GM20000 (cell line): ENCODE data around the gene PLXND1.

ENCODE experiments used
- DNase-seq: peaks from one replicate; pipeline ENCODE4 v3.0.0; 2012; ENCODE audit warnings: low spot score
- TF ChIP-seq, protein P1 (sequence below): IDR thresholded peaks from 2 replicates; pipeline ENCODE4 v1.5.1; 2012; ENCODE audit warnings: mild to moderate bottlenecking, control low read depth; ENCODE audit errors: extremely low read depth, missing control alignments

Gene PLXND1

DNA sequence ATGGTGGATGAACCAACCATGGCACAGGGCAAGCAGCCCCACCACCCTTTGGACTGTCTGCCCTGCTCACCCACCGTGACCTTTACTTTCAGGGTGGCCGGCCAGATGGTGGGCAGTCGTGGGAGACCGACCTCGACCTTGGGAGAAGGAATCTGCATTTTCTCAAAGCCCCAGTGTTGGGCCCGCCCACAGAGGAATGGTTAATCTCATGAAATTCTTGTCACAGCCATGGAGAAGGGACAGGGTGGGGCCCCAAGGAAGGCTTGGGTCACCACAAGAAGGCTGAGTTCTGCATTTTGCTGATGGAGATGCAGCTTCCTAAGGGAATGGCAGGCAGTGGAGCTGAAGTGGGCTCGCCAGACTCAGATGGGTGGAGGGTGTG lies 2.9 kb downstream of the PLXND1 start:
- TF ChIP-seq, protein P1, sequence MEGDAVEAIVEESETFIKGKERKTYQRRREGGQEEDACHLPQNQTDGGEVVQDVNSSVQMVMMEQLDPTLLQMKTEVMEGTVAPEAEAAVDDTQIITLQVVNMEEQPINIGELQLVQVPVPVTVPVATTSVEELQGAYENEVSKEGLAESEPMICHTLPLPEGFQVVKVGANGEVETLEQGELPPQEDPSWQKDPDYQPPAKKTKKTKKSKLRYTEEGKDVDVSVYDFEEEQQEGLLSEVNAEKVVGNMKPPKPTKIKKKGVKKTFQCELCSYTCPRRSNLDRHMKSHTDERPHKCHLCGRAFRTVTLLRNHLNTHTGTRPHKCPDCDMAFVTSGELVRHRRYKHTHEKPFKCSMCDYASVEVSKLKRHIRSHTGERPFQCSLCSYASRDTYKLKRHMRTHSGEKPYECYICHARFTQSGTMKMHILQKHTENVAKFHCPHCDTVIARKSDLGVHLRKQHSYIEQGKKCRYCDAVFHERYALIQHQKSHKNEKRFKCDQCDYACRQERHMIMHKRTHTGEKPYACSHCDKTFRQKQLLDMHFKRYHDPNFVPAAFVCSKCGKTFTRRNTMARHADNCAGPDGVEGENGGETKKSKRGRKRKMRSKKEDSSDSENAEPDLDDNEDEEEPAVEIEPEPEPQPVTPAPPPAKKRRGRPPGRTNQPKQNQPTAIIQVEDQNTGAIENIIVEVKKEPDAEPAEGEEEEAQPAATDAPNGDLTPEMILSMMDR, result no peak

DNA sequence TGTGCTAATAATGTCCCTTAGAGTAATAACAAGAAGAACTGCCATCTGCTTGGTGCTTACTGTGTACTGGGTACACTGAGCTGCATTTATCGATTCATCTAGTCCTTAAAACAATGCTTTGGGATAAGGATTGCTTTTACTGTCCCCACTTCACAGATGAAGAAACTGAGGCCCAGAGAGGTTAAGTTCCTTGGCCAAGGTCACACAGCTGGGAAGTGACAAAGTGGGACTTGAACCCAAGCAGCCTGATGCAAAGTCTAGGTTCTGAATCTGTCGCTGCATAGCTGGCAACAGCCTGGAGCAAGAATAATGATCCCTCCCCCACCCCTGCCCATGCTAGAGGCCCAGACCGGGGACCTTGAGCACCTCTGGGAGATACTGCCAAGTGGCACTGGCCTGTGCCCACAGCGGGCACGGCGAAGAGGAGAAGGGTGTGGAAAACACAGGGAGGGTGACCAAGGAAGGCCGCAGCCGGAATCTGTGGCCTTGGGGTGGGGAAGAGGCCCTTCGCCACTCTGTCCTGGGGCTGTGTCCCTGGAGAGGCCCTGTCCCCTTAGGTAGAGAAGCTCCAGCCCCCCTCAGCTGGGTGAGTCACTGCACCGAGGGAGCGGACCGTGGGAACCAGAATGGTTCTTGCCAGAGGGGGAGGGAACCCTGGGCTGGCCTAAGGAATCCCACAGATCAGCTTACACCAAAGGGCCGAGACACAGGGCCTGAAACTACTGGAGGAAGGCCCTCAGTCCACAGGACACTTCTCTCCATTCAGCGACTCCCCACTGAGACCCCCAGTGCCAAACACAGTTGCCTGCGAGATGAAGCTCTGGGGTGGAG lies 3.5 kb downstream of the PLXND1 start:
- TF ChIP-seq, protein P1, result no peak
- DNase-seq, result no peak

More for the DNA sequence above, 2.9 kb downstream of the PLXND1 start:
- DNase-seq, result no peak

DNA sequence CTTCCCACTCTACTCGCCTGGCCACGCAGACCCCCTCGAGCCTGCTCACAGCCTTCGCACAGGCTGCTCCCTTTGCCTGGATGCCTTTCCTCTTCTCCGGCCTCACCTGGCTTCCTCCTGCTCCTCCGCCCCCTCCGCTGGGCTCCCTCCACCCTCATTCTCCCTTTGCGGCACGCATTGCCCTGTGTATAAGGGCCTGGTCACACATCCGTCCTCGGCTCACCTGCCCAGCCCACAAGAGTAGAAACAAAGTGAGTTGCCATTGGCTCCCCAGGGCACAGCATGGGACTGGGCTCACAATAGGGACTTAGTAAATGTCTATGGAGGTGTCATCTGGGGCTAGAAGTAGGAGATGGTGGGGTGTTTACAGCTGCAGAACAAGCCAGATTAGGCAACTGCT lies 4.2 kb downstream of the PLXND1 start:
- no peak for DNase-seq
- TF ChIP-seq, protein P1, result no peak

DNA sequence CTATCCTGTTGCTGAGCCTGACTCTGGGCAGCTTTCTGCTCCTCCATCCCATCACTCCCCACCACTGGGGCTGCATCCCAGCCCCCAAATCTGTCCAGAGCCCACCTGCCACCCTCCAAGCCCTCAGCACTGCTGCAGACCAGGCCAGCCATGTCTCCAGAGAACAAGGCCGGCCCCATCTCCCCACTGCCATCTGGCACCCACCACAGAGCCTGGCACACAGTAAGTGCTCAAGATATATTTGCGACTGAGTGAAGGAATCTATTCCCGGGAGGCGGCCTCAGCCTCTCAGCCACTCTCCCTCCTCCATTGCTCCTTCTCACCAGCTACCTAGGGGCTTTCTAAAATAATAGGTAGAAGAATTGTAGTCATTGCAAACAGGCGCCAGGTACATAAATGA lies 4.8 kb downstream of the PLXND1 start:
- DNase-seq, result no peak
- TF ChIP-seq, protein P1, result no peak

DNA sequence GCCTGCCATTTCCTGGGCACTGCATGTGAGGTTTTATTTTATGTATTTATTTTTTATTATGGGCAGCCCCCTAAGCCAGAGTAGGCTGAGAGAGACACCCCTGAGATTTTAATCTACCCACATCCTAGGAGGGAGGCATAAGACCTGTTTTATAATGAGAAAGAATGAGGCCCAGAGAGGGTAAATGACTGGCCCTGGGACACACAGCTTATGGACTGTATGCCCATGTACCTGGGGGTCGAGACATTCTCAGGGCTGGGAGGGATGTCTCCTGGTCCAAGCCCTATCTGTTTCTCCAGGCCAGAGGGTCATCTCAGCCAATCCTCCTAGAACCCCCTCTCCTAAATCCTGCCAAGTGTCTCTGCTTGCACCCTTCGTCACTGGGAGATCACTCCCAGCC lies 6.1 kb downstream of the PLXND1 start:
- DNase-seq, result no peak
- TF ChIP-seq, protein P1, result no peak

DNA sequence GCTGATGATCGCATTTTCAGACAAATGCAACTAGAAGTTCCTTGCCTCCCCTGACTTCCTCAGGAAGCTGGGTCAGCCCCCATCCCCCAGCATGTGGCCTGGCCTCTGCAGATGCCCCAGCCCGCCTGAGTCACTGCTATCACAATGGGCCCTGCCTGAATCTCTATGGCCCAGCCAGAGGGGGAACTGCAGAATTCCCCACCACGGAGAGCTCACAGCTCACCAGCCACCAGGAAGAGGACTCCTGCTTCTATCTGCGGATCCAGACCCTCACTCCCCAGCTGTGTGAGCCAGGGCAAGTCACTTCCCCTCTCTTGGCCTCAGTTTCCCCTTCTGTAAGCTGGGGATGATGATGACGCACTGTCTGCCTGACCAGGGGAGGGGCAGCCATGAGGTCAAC lies 6.9 kb downstream of the PLXND1 start:
- no peak for DNase-seq
- TF ChIP-seq, protein P1, result no peak

DNA sequence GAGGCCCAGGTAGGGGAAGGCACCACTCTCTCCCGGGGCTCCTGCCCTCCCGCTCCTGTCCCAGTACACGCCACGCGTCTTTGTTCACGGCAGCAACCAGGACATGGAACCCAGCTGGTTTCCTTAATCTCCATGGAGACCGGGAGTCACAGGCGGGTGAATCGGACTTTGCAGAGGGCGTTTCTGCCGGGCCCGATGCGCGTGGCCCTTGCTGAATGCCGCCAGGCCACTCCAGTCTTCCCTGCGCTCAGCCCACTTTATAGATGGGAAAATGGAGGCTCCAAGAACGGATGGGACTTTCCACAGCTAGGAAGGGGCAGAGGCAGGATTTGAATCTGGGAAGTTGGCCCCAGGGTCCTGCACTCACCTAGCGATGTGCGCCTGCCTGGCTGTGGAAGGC lies 7.4 kb downstream of the PLXND1 start:
- no peak for DNase-seq
- TF ChIP-seq, protein P1, result no peak
